ENCODE measurements around the gene UNC79. TPM values are rescaled to one million over a fixed set of nuclear protein-coding genes. Genes with fewer than 3 reads are reported as not detected.
"Not testable (repeated sequence)": the region's sequence is repeated elsewhere in the genome, so short reads cannot be mapped to it uniquely, and the experiment has no call there.

UNC79 gene
- total RNA-seq, 1 donor from 2014 or later: 2.6 TPM

DNA sequence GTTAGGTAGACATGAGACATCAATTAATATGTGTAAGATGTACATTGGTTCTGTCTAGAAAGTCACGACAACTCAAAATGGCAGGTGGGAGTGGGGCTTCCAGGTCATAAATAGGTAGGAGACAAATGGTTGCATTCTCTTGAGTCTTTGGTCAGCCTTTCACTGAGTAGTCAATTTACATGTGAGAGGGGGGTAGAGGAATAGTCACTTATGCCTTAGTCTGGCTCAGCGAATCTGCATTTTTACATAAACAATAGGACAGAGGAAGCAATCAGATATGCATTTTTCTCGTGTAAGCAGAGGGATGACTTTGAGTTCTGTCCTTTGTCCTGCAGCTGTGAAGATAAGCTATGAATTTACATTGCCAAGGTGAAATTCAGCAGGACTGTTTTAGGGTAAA is 27.8 kb upstream of the UNC79 start:
- no peaks in the 10 kb centered on the region for H3K9me3 Mint-ChIP-seq (ENCODE audit: low read depth)
- H3K27me3 Mint-ChIP-seq: no peaks in the 10 kb centered on the region
- DNase-seq (ENCODE audit: low spot score, unreplicated experiment): no peak
- no peaks in the 10 kb centered on the region for H3K36me3 Mint-ChIP-seq (ENCODE audit: insufficient read depth)
- no peaks in the 10 kb centered on the region for H3K4me1 Mint-ChIP-seq (ENCODE audit: low read depth)
- no peak overlapping the region for H3K4me3 Mint-ChIP-seq (ENCODE audit: low read depth)
- no peak for TF ChIP-seq CTCF (IDR thresholded peaks at IDR 0.05; ENCODE audit: unreplicated experiment)
- no peak overlapping the region for H3K27ac Mint-ChIP-seq

DNA sequence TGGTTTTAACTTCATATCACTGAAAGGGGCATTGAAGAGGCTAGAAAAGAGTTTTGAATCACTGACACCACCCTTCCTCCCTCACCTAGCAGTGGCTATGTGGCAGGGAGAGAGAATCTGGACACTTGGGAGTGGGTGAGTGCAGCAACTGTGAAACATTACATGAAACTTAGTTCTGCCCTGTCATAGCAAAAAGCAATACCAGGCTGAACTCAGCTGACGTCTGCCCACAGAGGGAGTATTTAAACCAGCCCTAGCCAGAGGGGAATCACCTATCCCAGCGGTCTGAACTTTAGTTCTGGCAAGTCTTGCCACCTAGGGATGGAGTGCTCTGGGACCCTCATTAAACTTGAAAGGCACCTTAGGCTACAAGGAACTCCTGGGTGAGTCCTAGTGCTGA is 20.7 kb upstream of the UNC79 start:
- Mint-ChIP-seq H3K27me3 (no peaks in the 10 kb centered on the region), H3K4me3 (ENCODE audit: low read depth) (no peak overlapping the region), H3K36me3 (ENCODE audit: insufficient read depth) (no peaks in the 10 kb centered on the region), H3K4me1 (ENCODE audit: low read depth) (no peaks in the 10 kb centered on the region), H3K9me3 (ENCODE audit: low read depth) (no peaks in the 10 kb centered on the region), H3K27ac (no peak overlapping the region)
- TF ChIP-seq CTCF (IDR thresholded peaks at IDR 0.05; ENCODE audit: unreplicated experiment): no peak
- no peak for DNase-seq (ENCODE audit: low spot score, unreplicated experiment)

DNA sequence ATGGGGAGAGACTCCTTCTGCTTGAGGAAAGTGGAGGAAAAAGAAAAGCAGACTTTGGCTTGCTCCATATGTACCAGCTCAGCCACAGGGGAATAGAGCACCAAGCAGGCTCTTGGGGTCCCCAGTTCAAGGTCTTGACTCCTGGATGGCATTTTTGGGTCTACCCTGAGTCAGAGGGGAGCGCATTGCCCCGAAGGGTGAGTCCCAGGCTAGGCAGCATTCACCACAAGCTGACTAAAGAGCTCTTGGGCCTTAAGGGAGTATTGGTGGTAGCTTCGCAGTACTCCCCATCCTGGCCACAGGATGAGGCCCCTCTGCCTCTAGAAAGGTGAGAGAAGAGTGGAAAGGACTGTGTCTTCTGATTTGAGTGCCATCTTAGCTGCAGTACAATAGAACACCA is 19.8 kb upstream of the UNC79 start:
- H3K27ac Mint-ChIP-seq: no peak overlapping the region
- no peak for DNase-seq (ENCODE audit: low spot score, unreplicated experiment)
- H3K36me3 Mint-ChIP-seq (ENCODE audit: insufficient read depth): no peaks in the 10 kb centered on the region
- no peaks in the 10 kb centered on the region for H3K27me3 Mint-ChIP-seq
- no peaks in the 10 kb centered on the region for H3K9me3 Mint-ChIP-seq (ENCODE audit: low read depth)
- TF ChIP-seq CTCF (IDR thresholded peaks at IDR 0.05; ENCODE audit: unreplicated experiment): no peak
- no peaks in the 10 kb centered on the region for H3K4me1 Mint-ChIP-seq (ENCODE audit: low read depth)
- H3K4me3 Mint-ChIP-seq (ENCODE audit: low read depth): no peak overlapping the region

GRCh38 chr14:93425136-93425535 is 5.6 kb upstream of the UNC79 start:
- not testable (repeated sequence) for H3K36me3 Mint-ChIP-seq (ENCODE audit: insufficient read depth); H3K27ac Mint-ChIP-seq; H3K4me3 Mint-ChIP-seq (ENCODE audit: low read depth); DNase-seq (ENCODE audit: low spot score, unreplicated experiment); H3K4me1 Mint-ChIP-seq (ENCODE audit: low read depth)
- Mint-ChIP-seq H3K9me3 (ENCODE audit: low read depth) (peaks cover 16% of the 10 kb centered on the region), H3K27me3 (peaks cover 25% of the 10 kb centered on the region)

GRCh38 chr14:93426750-93427149 is 4.0 kb upstream of the UNC79 start:
- DNase-seq (ENCODE audit: low spot score, unreplicated experiment): no peak
- no peaks in the 10 kb centered on the region for H3K36me3 Mint-ChIP-seq (ENCODE audit: insufficient read depth)
- no peak for TF ChIP-seq CTCF (IDR thresholded peaks at IDR 0.05; ENCODE audit: unreplicated experiment)
- peaks cover 34% of the 10 kb centered on the region for H3K27me3 Mint-ChIP-seq
- H3K27ac Mint-ChIP-seq: no peak overlapping the region
- peaks cover 12% of the 10 kb centered on the region for H3K9me3 Mint-ChIP-seq (ENCODE audit: low read depth)
- no peak overlapping the region for H3K4me3 Mint-ChIP-seq (ENCODE audit: low read depth)
- H3K4me1 Mint-ChIP-seq (ENCODE audit: low read depth): peaks cover 9% of the 10 kb centered on the region

DNA sequence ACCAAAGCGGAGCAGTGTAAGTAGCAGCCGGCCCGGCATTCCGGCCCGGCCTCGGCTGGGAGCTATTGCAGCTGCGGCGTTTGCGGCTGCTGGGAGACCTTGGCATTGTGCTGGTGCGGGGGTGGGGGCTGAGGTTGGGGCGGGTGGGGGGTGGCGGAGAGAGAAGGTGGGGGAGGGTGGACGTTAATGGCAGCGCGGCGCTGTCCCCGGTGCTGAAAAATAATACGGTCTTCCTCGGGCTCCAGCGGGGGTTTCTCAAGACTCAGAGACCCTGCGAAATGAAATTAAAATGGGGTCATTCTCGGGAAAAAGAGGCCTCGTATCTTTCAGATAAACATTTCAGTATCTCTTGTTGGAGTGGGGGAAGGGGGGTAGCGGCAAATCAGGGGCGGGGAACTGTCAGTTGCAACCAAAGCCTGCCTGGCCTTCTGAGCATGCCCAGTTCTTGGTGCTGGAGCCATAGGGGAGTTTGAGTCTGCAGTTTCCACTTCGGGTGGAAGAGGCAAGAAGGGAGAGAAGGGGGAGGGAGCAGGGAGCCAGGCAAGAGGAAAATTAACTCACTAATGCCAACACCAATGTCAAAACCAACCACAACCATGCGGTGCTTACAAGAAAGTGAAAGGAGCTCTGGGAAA is 414 bp downstream of the UNC79 start:
- H3K27ac Mint-ChIP-seq: no peak overlapping the region
- H3K9me3 Mint-ChIP-seq (ENCODE audit: low read depth): peaks cover 6% of the 10 kb centered on the region
- H3K27me3 Mint-ChIP-seq: peaks cover 55% of the 10 kb centered on the region
- H3K4me1 Mint-ChIP-seq (ENCODE audit: low read depth): peaks cover 6% of the 10 kb centered on the region
- H3K4me3 Mint-ChIP-seq (ENCODE audit: low read depth): peak overlapping the region; percentile 72
- DNase-seq (ENCODE audit: low spot score, unreplicated experiment): peak; percentile 54
- H3K36me3 Mint-ChIP-seq (ENCODE audit: insufficient read depth): no peaks in the 10 kb centered on the region
- no peak for TF ChIP-seq CTCF (IDR thresholded peaks at IDR 0.05; ENCODE audit: unreplicated experiment)

Data from progenitor cell of endocrine pancreas (in vitro differentiated cells).